Measurements from ENCODE around the gene COPZ2. TPM values are rescaled to one million over a fixed set of nuclear protein-coding genes. Genes with fewer than 3 reads are reported as not detected.

The COPZ2 gene
- total and polyA plus RNA-seq, 9 of the 15 experiments (the other 6 are each of a cell fraction or from before 2014, with no cell fraction given): 0.22 to 0.49 TPM; not detected in 7

- Histone ChIP-seq H4K20me1 (replicated peaks; ENCODE audit: control insufficient read depth, insufficient read depth, low read length) (peaks cover 3% of the 10 kb centered on the region; the same call in 1 of the 2 replicates), H3K27ac (ENCODE audit: extremely low read depth, low read depth, low read length) (no peak overlapping the region), H3K4me1 (replicated peaks in 1 of 2; ENCODE audit: control insufficient read depth in 2 of 2, insufficient read depth in 2 of 2, low read length in 2 of 2) (peaks cover 0 to 7% of the 10 kb centered on the region in 2 experiments; a peak in 2 of 5 replicates), H3K79me2 (ENCODE audit: control insufficient read depth, insufficient read depth, low read length) (no peaks in the 10 kb centered on the region), H2AFZ (ENCODE audit: low read depth, low read length) (no peak overlapping the region), H3K36me3 (ENCODE audit: control insufficient read depth, insufficient read depth, low read length) (peaks cover 76% of the 10 kb centered on the region), H3K9ac (ENCODE audit: insufficient read depth in 1 of 2, low read depth in 2 of 2, low read length in 2 of 2) (no peak overlapping the region), H3K4me3 (no peak overlapping the region), H3K9me3 (replicated peaks; ENCODE audit: control insufficient read depth, insufficient read depth, low read depth, low read length) (no peaks in the 10 kb centered on the region), H3K9me1 (ENCODE audit: control insufficient read depth, insufficient read depth, low read length) (no peaks in the 10 kb centered on the region), H3K27me3 (ENCODE audit: control insufficient read depth in 2 of 2, insufficient read depth in 2 of 2, low read length in 2 of 2) (no peaks in the 10 kb centered on the region), H3K4me2 (ENCODE audit: insufficient read depth, low read length) (no peak overlapping the region)
- ATAC-seq (no peak), FAIRE-seq (no peak), DNase-seq (ENCODE audit: extremely low read depth in 1 of 4, low spot score in 3 of 4) (no peak)
- peak; percentile 24; the same call in 1 of the 2 replicates for TF ChIP-seq ZNF121 (CRISPR knock-in tag; conservative IDR thresholded peaks at IDR 0.05)
- no peak for TF ChIP-seq CHCHD3 (CRISPR knock-in tag; IDR thresholded peaks at IDR 0.05)
- no TSS peak for BruUV-seq (replicated peaks)
- POLR2A ChIA-PET: interaction anchor here (0.8 to 1.4 kb wide), 5 partner anchors 10 to 30 kb away, joined by 3 to 4 read pairs (median 3); no protein-coding TSS in a partner anchor
- intact Hi-C loops (cut with micrococcal nuclease) (no loop called here), in situ Hi-C loops (cut with MboI) (loop anchor here (5.0 kb wide), 1 partner anchor 40 kb away; no protein-coding TSS in a partner anchor)
- WGBS (ENCODE audit: insufficient coverage, low coverage, missing lambda C conversion rate): 92% methylated on average over 3 of the region's 3 CpGs
- CTCF ChIA-PET (ENCODE audit: low intra/inter-chr PET ratio): no interaction called here
Observed at GRCh38 chr17:48067245-48067644, 29.6 kb upstream of the COPZ2 start.

- ATAC-seq (no peak), DNase-seq (ENCODE audit: extremely low read depth in 1 of 4, low spot score in 3 of 4) (no peak), FAIRE-seq (peak; percentile 35)
- peaks cover 0 to 7% of the 10 kb centered on the region in 2 experiments; a peak in 2 of 5 replicates for H3K4me1 ChIP-seq (replicated peaks in 1 of 2; ENCODE audit: control insufficient read depth in 2 of 2, insufficient read depth in 2 of 2, low read length in 2 of 2)
- BruUV-seq (replicated peaks): no TSS peak
- intact Hi-C loops (cut with micrococcal nuclease) (no loop called here), in situ Hi-C loops (cut with MboI) (loop anchor here (5.0 kb wide), 1 partner anchor 39 kb away; no protein-coding TSS in a partner anchor)
- H3K27ac ChIP-seq (ENCODE audit: extremely low read depth, low read depth, low read length): no peak overlapping the region
- H3K27me3 ChIP-seq (ENCODE audit: control insufficient read depth in 2 of 2, insufficient read depth in 2 of 2, low read length in 2 of 2): no peaks in the 10 kb centered on the region
- no peak overlapping the region for H3K4me3 ChIP-seq
- peaks cover 3% of the 10 kb centered on the region; the same call in 1 of the 2 replicates for H4K20me1 ChIP-seq (replicated peaks; ENCODE audit: control insufficient read depth, insufficient read depth, low read length)
- H3K79me2 ChIP-seq (ENCODE audit: control insufficient read depth, insufficient read depth, low read length): no peaks in the 10 kb centered on the region
- WGBS (ENCODE audit: insufficient coverage, low coverage, missing lambda C conversion rate): 55% methylated on average over 1 of the region's 1 CpG
- TF ChIP-seq ZNF778 (CRISPR knock-in tag; IDR thresholded peaks at IDR 0.05): no peak
- no peak for TF ChIP-seq FOXA1 (IDR thresholded peaks at IDR 0.05; ENCODE audit: borderline replicate concordance)
- no peak overlapping the region for H3K4me2 ChIP-seq (ENCODE audit: insufficient read depth, low read length)
- no peak overlapping the region for H3K9ac ChIP-seq (ENCODE audit: insufficient read depth in 1 of 2, low read depth in 2 of 2, low read length in 2 of 2)
- H3K36me3 ChIP-seq (ENCODE audit: control insufficient read depth, insufficient read depth, low read length): peaks cover 77% of the 10 kb centered on the region
- H3K9me1 ChIP-seq (ENCODE audit: control insufficient read depth, insufficient read depth, low read length): no peaks in the 10 kb centered on the region
- ChIA-PET POLR2A (interaction anchor here (0.8 to 1.4 kb wide), 4 partner anchors 9 to 30 kb away, joined by 3 to 4 read pairs (median 3); no protein-coding TSS in a partner anchor), CTCF (ENCODE audit: low intra/inter-chr PET ratio) (no interaction called here)
- H2AFZ ChIP-seq (ENCODE audit: low read depth, low read length): no peak overlapping the region
- H3K9me3 ChIP-seq (replicated peaks; ENCODE audit: control insufficient read depth, insufficient read depth, low read depth, low read length): no peaks in the 10 kb centered on the region
Observed at GRCh38 chr17:48066656-48067055, 29.1 kb upstream of the COPZ2 start.

Data from K562 (cell line).